ENCODE data around the gene MLXIP.
A peak's percentile ranks its signal among the peaks of the same experiment; 100 is the strongest.

The MLXIP gene

GRCh38 chr12:122152754-122153153 is 74.2 kb downstream of the MLXIP start:
- Histone ChIP-seq H3K36me3 (ENCODE audit: insufficient read depth, low read length) (no peaks in the 10 kb centered on the region), H3K9me3 (ENCODE audit: insufficient read depth, low read length, severe bottlenecking) (no peaks in the 10 kb centered on the region), H2AFZ (ENCODE audit: low read depth, low read length) (no peak overlapping the region), H4K20me1 (ENCODE audit: insufficient read depth, low read length) (no peaks in the 10 kb centered on the region), H3K4me1 (ENCODE audit: insufficient read depth, low read length) (no peaks in the 10 kb centered on the region), H3K4me2 (ENCODE audit: insufficient read depth, low read length) (no peak overlapping the region), H3K27me3 (ENCODE audit: insufficient read depth, low read length, poor library complexity) (no peaks in the 10 kb centered on the region), H3K79me2 (ENCODE audit: insufficient read depth, low read length) (no peaks in the 10 kb centered on the region), H3K27ac (ENCODE audit: low read length) (no peak overlapping the region), H3K4me3 (ENCODE audit: low read depth in 1 of 2, low read length in 2 of 2) (no peak overlapping the region), H3K9ac (ENCODE audit: low read depth, low read length) (no peak overlapping the region)
- no peak for DNase-seq
- no peak for ATAC-seq (ENCODE audit: insufficient read depth, low read depth)
- TF ChIP-seq EZH2 (IDR thresholded peaks at IDR 0.05; ENCODE audit: borderline replicate concordance, low read depth, low read length, severe bottlenecking) = no peak
- no peak for TF ChIP-seq CTCF (IDR thresholded peaks at IDR 0.05; ENCODE audit: borderline replicate concordance, extremely low read depth, low read length, poor library complexity, severe bottlenecking)

DNA sequence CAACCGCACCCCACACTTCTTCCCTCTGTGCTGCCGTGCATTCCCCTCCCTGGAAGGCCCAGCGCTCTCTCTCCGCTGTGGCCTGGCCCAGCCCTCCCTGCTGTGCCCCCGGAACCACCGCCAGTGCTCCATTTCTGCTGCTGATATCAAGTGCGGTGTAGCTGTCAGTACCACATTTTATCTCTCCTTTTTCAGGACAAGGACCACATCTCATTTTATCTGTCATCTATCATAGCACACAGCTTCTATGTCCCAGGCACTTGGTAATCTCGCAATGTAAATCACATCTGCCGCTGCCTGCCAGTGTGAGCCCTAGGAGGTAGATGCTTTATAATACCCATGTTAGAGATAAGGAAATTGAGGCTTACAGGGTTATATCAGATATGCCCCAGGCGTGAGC is 77.1 kb downstream of the MLXIP start:
- ATAC-seq (ENCODE audit: insufficient read depth, low read depth) (no peak), DNase-seq (no peak)
- Histone ChIP-seq H3K4me1 (ENCODE audit: insufficient read depth, low read length) (no peaks in the 10 kb centered on the region), H3K4me2 (ENCODE audit: insufficient read depth, low read length) (no peak overlapping the region), H3K27ac (ENCODE audit: low read length) (no peak overlapping the region), H4K20me1 (ENCODE audit: insufficient read depth, low read length) (no peaks in the 10 kb centered on the region), H3K36me3 (ENCODE audit: insufficient read depth, low read length) (no peaks in the 10 kb centered on the region), H3K79me2 (ENCODE audit: insufficient read depth, low read length) (no peaks in the 10 kb centered on the region), H3K9me3 (ENCODE audit: insufficient read depth, low read length, severe bottlenecking) (no peaks in the 10 kb centered on the region), H3K27me3 (ENCODE audit: insufficient read depth, low read length, poor library complexity) (no peaks in the 10 kb centered on the region), H2AFZ (ENCODE audit: low read depth, low read length) (no peak overlapping the region), H3K9ac (ENCODE audit: low read depth, low read length) (no peak overlapping the region), H3K4me3 (ENCODE audit: low read depth in 1 of 2, low read length in 2 of 2) (no peak overlapping the region)
- TF ChIP-seq CTCF (IDR thresholded peaks at IDR 0.05; ENCODE audit: borderline replicate concordance, extremely low read depth, low read length, poor library complexity, severe bottlenecking) (no peak), EZH2 (IDR thresholded peaks at IDR 0.05; ENCODE audit: borderline replicate concordance, low read depth, low read length, severe bottlenecking) (no peak)

GRCh38 chr12:122158700-122159285 is 80.2 kb downstream of the MLXIP start:
- DNase-seq = no peak
- H3K27me3 ChIP-seq (ENCODE audit: insufficient read depth, low read length, poor library complexity) = no peaks in the 10 kb centered on the region
- H3K27ac ChIP-seq (ENCODE audit: low read length) = no peak overlapping the region
- H3K79me2 ChIP-seq (ENCODE audit: insufficient read depth, low read length) = no peaks in the 10 kb centered on the region
- H3K9me3 ChIP-seq (ENCODE audit: insufficient read depth, low read length, severe bottlenecking) = no peaks in the 10 kb centered on the region
- no peaks in the 10 kb centered on the region for H3K36me3 ChIP-seq (ENCODE audit: insufficient read depth, low read length)
- TF ChIP-seq EZH2 (IDR thresholded peaks at IDR 0.05; ENCODE audit: borderline replicate concordance, low read depth, low read length, severe bottlenecking) = no peak
- no peak for TF ChIP-seq CTCF (IDR thresholded peaks at IDR 0.05; ENCODE audit: borderline replicate concordance, extremely low read depth, low read length, poor library complexity, severe bottlenecking)
- no peak overlapping the region for H3K4me3 ChIP-seq (ENCODE audit: low read depth in 1 of 2, low read length in 2 of 2)
- no peak overlapping the region for H3K9ac ChIP-seq (ENCODE audit: low read depth, low read length)
- H2AFZ ChIP-seq (ENCODE audit: low read depth, low read length) = no peak overlapping the region
- H4K20me1 ChIP-seq (ENCODE audit: insufficient read depth, low read length) = no peaks in the 10 kb centered on the region
- H3K4me2 ChIP-seq (ENCODE audit: insufficient read depth, low read length) = no peak overlapping the region
- ATAC-seq (ENCODE audit: insufficient read depth, low read depth) = no peak
- H3K4me1 ChIP-seq (ENCODE audit: insufficient read depth, low read length) = no peaks in the 10 kb centered on the region

DNA sequence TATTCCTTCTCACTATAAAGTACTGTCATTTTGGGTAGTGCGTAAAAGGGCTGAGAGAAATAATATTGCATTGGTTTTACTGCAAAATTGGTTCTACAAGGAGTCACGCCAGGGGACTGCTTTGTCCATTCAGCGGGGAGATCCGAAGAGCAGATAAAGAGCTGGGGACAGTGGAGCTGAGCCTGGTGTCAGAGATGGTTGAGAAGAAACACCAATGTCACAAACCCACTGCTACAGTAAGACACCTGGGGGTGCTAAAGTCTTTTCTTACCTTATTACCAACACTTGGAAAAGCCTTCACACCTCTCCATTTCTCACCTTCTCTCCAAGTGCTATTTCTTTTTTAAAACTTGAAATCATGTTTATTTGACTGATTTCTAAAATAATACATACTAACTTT is 81.3 kb downstream of the MLXIP start:
- TF ChIP-seq CTCF (IDR thresholded peaks at IDR 0.05; ENCODE audit: borderline replicate concordance, extremely low read depth, low read length, poor library complexity, severe bottlenecking) = peak; percentile 38
- no peak for TF ChIP-seq EZH2 (IDR thresholded peaks at IDR 0.05; ENCODE audit: borderline replicate concordance, low read depth, low read length, severe bottlenecking)
- Histone ChIP-seq H3K9ac (ENCODE audit: low read depth, low read length) (no peak overlapping the region), H3K79me2 (ENCODE audit: insufficient read depth, low read length) (no peaks in the 10 kb centered on the region), H3K27ac (ENCODE audit: low read length) (no peak overlapping the region), H3K27me3 (ENCODE audit: insufficient read depth, low read length, poor library complexity) (no peaks in the 10 kb centered on the region), H3K4me2 (ENCODE audit: insufficient read depth, low read length) (no peak overlapping the region), H3K4me3 (ENCODE audit: low read depth in 1 of 2, low read length in 2 of 2) (no peak overlapping the region), H2AFZ (ENCODE audit: low read depth, low read length) (no peak overlapping the region), H4K20me1 (ENCODE audit: insufficient read depth, low read length) (no peaks in the 10 kb centered on the region), H3K36me3 (ENCODE audit: insufficient read depth, low read length) (no peaks in the 10 kb centered on the region), H3K4me1 (ENCODE audit: insufficient read depth, low read length) (no peaks in the 10 kb centered on the region), H3K9me3 (ENCODE audit: insufficient read depth, low read length, severe bottlenecking) (no peaks in the 10 kb centered on the region)
- no peak for ATAC-seq (ENCODE audit: insufficient read depth, low read depth)
- DNase-seq = no peak
